Measurements from ENCODE around the gene EFCAB6. TPM values are rescaled to one million over a fixed set of nuclear protein-coding genes. Genes with fewer than 3 reads are reported as not detected.

The EFCAB6 gene
- total and polyA plus RNA-seq, 5 donors from 2014 or later, result 0.18 to 0.77 (median 0.30) TPM; not detected in 2

- no peaks in the 10 kb centered on the region for H3K27me3 ChIP-seq (ENCODE audit: control insufficient read depth, insufficient read depth, low read length)
- H3K27ac Mint-ChIP-seq, result no peak overlapping the region
- no peaks in the 10 kb centered on the region for H3K4me1 ChIP-seq (ENCODE audit: control insufficient read depth, insufficient read depth, low read length, poor library complexity, severe bottlenecking)
- no peaks in the 10 kb centered on the region for H3K27me3 Mint-ChIP-seq
- no peak overlapping the region for H3K4me3 Mint-ChIP-seq
- no peak overlapping the region for H3K27ac ChIP-seq (ENCODE audit: insufficient read depth, low read length, poor library complexity, severe bottlenecking)
- DNase-seq, result no peak
- no peaks in the 10 kb centered on the region for H3K36me3 Mint-ChIP-seq
- H3K36me3 ChIP-seq (ENCODE audit: control insufficient read depth, insufficient read depth, low read length), result no peaks in the 10 kb centered on the region
- peaks cover 0 to under 1% (median 0%) of the 10 kb centered on the region in 7 donors for H3K9me3 Mint-ChIP-seq
- no peak overlapping the region for H3K4me3 ChIP-seq (ENCODE audit: low read depth, low read length)
- no peaks in the 10 kb centered on the region for H3K9me3 ChIP-seq (ENCODE audit: control insufficient read depth in 2 of 2, low read length in 2 of 2)
- no peaks in the 10 kb centered on the region for H3K4me1 Mint-ChIP-seq
- ATAC-seq (ENCODE audit: low read depth in 2 of 2), result no peak
Observed at GRCh38 chr22:43567691-43568324, 244.3 kb downstream of the EFCAB6 start.

- Mint-ChIP-seq H3K27me3 (no peaks in the 10 kb centered on the region), H3K4me1 (no peaks in the 10 kb centered on the region), H3K9me3 (no peaks in the 10 kb centered on the region), H3K27ac (no peak overlapping the region), H3K36me3 (no peaks in the 10 kb centered on the region), H3K4me3 (no peak overlapping the region)
- Histone ChIP-seq H3K9me3 (ENCODE audit: control insufficient read depth in 2 of 2, low read length in 2 of 2) (no peaks in the 10 kb centered on the region), H3K4me3 (ENCODE audit: low read depth, low read length) (no peak overlapping the region), H3K4me1 (ENCODE audit: control insufficient read depth, insufficient read depth, low read length, poor library complexity, severe bottlenecking) (no peaks in the 10 kb centered on the region), H3K36me3 (ENCODE audit: control insufficient read depth, insufficient read depth, low read length) (no peaks in the 10 kb centered on the region), H3K27me3 (ENCODE audit: control insufficient read depth, insufficient read depth, low read length) (no peaks in the 10 kb centered on the region), H3K27ac (ENCODE audit: insufficient read depth, low read length, poor library complexity, severe bottlenecking) (no peak overlapping the region)
- ATAC-seq (ENCODE audit: low read depth in 2 of 2) (no peak), DNase-seq (no peak)
Observed at GRCh38 chr22:43566561-43567332, 245.4 kb downstream of the EFCAB6 start.

GRCh38 chr22:43566021-43566420 is 246.1 kb downstream of the EFCAB6 start:
- no peak for DNase-seq
- no peak for ATAC-seq (ENCODE audit: low read depth in 2 of 2)
- Mint-ChIP-seq H3K9me3 (no peaks in the 10 kb centered on the region), H3K27ac (no peak overlapping the region), H3K27me3 (peaks cover 1% of the 10 kb centered on the region), H3K36me3 (no peaks in the 10 kb centered on the region), H3K4me1 (no peaks in the 10 kb centered on the region), H3K4me3 (no peak overlapping the region)
- Histone ChIP-seq H3K4me3 (ENCODE audit: low read depth, low read length) (no peak overlapping the region), H3K4me1 (ENCODE audit: control insufficient read depth, insufficient read depth, low read length, poor library complexity, severe bottlenecking) (no peaks in the 10 kb centered on the region), H3K27me3 (ENCODE audit: control insufficient read depth, insufficient read depth, low read length) (no peaks in the 10 kb centered on the region), H3K9me3 (ENCODE audit: control insufficient read depth in 2 of 2, low read length in 2 of 2) (no peaks in the 10 kb centered on the region), H3K36me3 (ENCODE audit: control insufficient read depth, insufficient read depth, low read length) (no peaks in the 10 kb centered on the region), H3K27ac (ENCODE audit: insufficient read depth, low read length, poor library complexity, severe bottlenecking) (no peak overlapping the region)

GRCh38 chr22:43564859-43565258 is 247.2 kb downstream of the EFCAB6 start:
- Mint-ChIP-seq H3K27me3 (peaks cover 4% of the 10 kb centered on the region), H3K9me3 (no peaks in the 10 kb centered on the region), H3K4me1 (no peaks in the 10 kb centered on the region), H3K36me3 (no peaks in the 10 kb centered on the region), H3K4me3 (no peak overlapping the region), H3K27ac (no peak overlapping the region)
- ATAC-seq (ENCODE audit: low read depth in 2 of 2), result no peak
- no peaks in the 10 kb centered on the region for H3K4me1 ChIP-seq (ENCODE audit: control insufficient read depth, insufficient read depth, low read length, poor library complexity, severe bottlenecking)
- no peaks in the 10 kb centered on the region for H3K27me3 ChIP-seq (ENCODE audit: control insufficient read depth, insufficient read depth, low read length)
- no peaks in the 10 kb centered on the region for H3K9me3 ChIP-seq (ENCODE audit: control insufficient read depth in 2 of 2, low read length in 2 of 2)
- no peak overlapping the region for H3K27ac ChIP-seq (ENCODE audit: insufficient read depth, low read length, poor library complexity, severe bottlenecking)
- no peak for DNase-seq
- no peak overlapping the region for H3K4me3 ChIP-seq (ENCODE audit: low read depth, low read length)
- no peaks in the 10 kb centered on the region for H3K36me3 ChIP-seq (ENCODE audit: control insufficient read depth, insufficient read depth, low read length)

GRCh38 chr22:43563571-43563970 is 248.5 kb downstream of the EFCAB6 start:
- Histone ChIP-seq H3K4me3 (ENCODE audit: low read depth, low read length) (no peak overlapping the region), H3K9me3 (ENCODE audit: control insufficient read depth in 2 of 2, low read length in 2 of 2) (no peaks in the 10 kb centered on the region), H3K27me3 (ENCODE audit: control insufficient read depth, insufficient read depth, low read length) (no peaks in the 10 kb centered on the region), H3K27ac (ENCODE audit: insufficient read depth, low read length, poor library complexity, severe bottlenecking) (no peak overlapping the region), H3K4me1 (ENCODE audit: control insufficient read depth, insufficient read depth, low read length, poor library complexity, severe bottlenecking) (no peaks in the 10 kb centered on the region), H3K36me3 (ENCODE audit: control insufficient read depth, insufficient read depth, low read length) (no peaks in the 10 kb centered on the region)
- H3K4me3 Mint-ChIP-seq, result no peak overlapping the region
- DNase-seq, result no peak
- H3K36me3 Mint-ChIP-seq, result no peaks in the 10 kb centered on the region
- no peak overlapping the region for H3K27ac Mint-ChIP-seq
- no peak for ATAC-seq (ENCODE audit: low read depth in 2 of 2)
- no peaks in the 10 kb centered on the region for H3K4me1 Mint-ChIP-seq
- peaks cover 10% of the 10 kb centered on the region for H3K27me3 Mint-ChIP-seq
- peaks cover 0 to 2% (median 0%) of the 10 kb centered on the region in 7 donors for H3K9me3 Mint-ChIP-seq

- H3K4me1 Mint-ChIP-seq, result no peaks in the 10 kb centered on the region
- DNase-seq (no peak), ATAC-seq (ENCODE audit: low read depth in 2 of 2) (no peak)
- no peaks in the 10 kb centered on the region for H3K36me3 ChIP-seq (ENCODE audit: control insufficient read depth, insufficient read depth, low read length)
- H3K36me3 Mint-ChIP-seq, result no peaks in the 10 kb centered on the region
- H3K27ac ChIP-seq (ENCODE audit: insufficient read depth, low read length, poor library complexity, severe bottlenecking), result no peak overlapping the region
- H3K4me3 Mint-ChIP-seq, result no peak overlapping the region
- H3K4me1 ChIP-seq (ENCODE audit: control insufficient read depth, insufficient read depth, low read length, poor library complexity, severe bottlenecking), result no peaks in the 10 kb centered on the region
- no peaks in the 10 kb centered on the region for H3K27me3 ChIP-seq (ENCODE audit: control insufficient read depth, insufficient read depth, low read length)
- H3K4me3 ChIP-seq (ENCODE audit: low read depth, low read length), result no peak overlapping the region
- H3K27me3 Mint-ChIP-seq, result peaks cover 10% of the 10 kb centered on the region
- H3K9me3 ChIP-seq (ENCODE audit: control insufficient read depth in 2 of 2, low read length in 2 of 2), result no peaks in the 10 kb centered on the region
- H3K27ac Mint-ChIP-seq, result no peak overlapping the region
- H3K9me3 Mint-ChIP-seq, result peaks cover 0 to 2% (median 0%) of the 10 kb centered on the region in 7 donors
Observed at GRCh38 chr22:43562843-43563242, 249.3 kb downstream of the EFCAB6 start.

- no peaks in the 10 kb centered on the region for H3K36me3 Mint-ChIP-seq
- no peaks in the 10 kb centered on the region for H3K4me1 ChIP-seq (ENCODE audit: control insufficient read depth, insufficient read depth, low read length, poor library complexity, severe bottlenecking)
- no peaks in the 10 kb centered on the region for H3K9me3 ChIP-seq (ENCODE audit: control insufficient read depth in 2 of 2, low read length in 2 of 2)
- ATAC-seq (ENCODE audit: low read depth in 2 of 2), result no peak
- H3K27ac ChIP-seq (ENCODE audit: insufficient read depth, low read length, poor library complexity, severe bottlenecking), result no peak overlapping the region
- no peak overlapping the region for H3K27ac Mint-ChIP-seq
- H3K4me3 Mint-ChIP-seq, result no peak overlapping the region
- no peaks in the 10 kb centered on the region for H3K27me3 ChIP-seq (ENCODE audit: control insufficient read depth, insufficient read depth, low read length)
- H3K36me3 ChIP-seq (ENCODE audit: control insufficient read depth, insufficient read depth, low read length), result no peaks in the 10 kb centered on the region
- H3K9me3 Mint-ChIP-seq, result peaks cover 0 to 2% (median 0%) of the 10 kb centered on the region in 7 donors
- DNase-seq, result no peak
- no peak overlapping the region for H3K4me3 ChIP-seq (ENCODE audit: low read depth, low read length)
- no peaks in the 10 kb centered on the region for H3K4me1 Mint-ChIP-seq
- H3K27me3 Mint-ChIP-seq, result peaks cover 10% of the 10 kb centered on the region
Observed at GRCh38 chr22:43561415-43562178, 250.5 kb downstream of the EFCAB6 start.

All from CD4-positive, CD25-positive, alpha-beta regulatory T cell (primary cell).